Fibroblast of lung (primary cell): ENCODE results near the gene ZFPM1. TPM values are rescaled to one million over a fixed set of nuclear protein-coding genes. Genes with fewer than 3 reads are reported as not detected.
"Not testable (repeated sequence)": the region's sequence is repeated elsewhere in the genome, so short reads cannot be mapped to it uniquely, and the experiment has no call there.

ENCODE experiments used
- DNase-seq, 2 donors: peaks; one replicate each; pipeline versions ENCODE4 v3.0.0 to v3.0.0-alpha.2; 2010; ENCODE audit warnings: low read depth in 2 of 2
- H2AFZ ChIP-seq: 2 replicates; pipeline ENCODE4 v1.5.1; 2012; ENCODE audit warnings: low read length, control low read depth, inconsistent platforms
- H3K27ac ChIP-seq: 2 replicates; pipeline ENCODE4 v1.5.1; 2011; ENCODE audit warnings: low read length, control low read depth; ENCODE audit not compliant: insufficient read depth
- H3K27me3 ChIP-seq: 2 replicates; pipeline ENCODE4 v1.5.1; 2011; ENCODE audit warnings: mild to moderate bottlenecking, low read length; ENCODE audit not compliant: control insufficient read depth, insufficient read depth
- H3K36me3 ChIP-seq: 2 replicates; pipeline ENCODE4 v1.5.1; 2011; ENCODE audit warnings: low read length; ENCODE audit not compliant: control insufficient read depth, insufficient read depth
- H3K4me1 ChIP-seq: 2 replicates; pipeline ENCODE4 v1.5.1; 2011; ENCODE audit warnings: low read length; ENCODE audit not compliant: control insufficient read depth, insufficient read depth; ENCODE audit errors: extremely low read depth
- H3K4me2 ChIP-seq: 2 replicates; pipeline ENCODE4 v1.5.1; 2011; ENCODE audit warnings: low read length, control low read depth; ENCODE audit not compliant: insufficient read depth; ENCODE audit errors: extremely low read depth
- H3K4me3 ChIP-seq, 4 experiments: fragments of 200-600 bp in 1 of 4; sonication (generic) in 1 of 4; replicated peaks in 1 of 4; 2 replicates each; pipeline ENCODE4 v1.5.1; 2011 to 2016; ENCODE audit warnings: low read length in 4 of 4, low read depth in 3 of 4, mild to moderate bottlenecking in 3 of 4, control low read depth in 2 of 4, inconsistent platforms in 1 of 4, mixed read lengths in 1 of 4; ENCODE audit not compliant: insufficient read depth in 1 of 4; ENCODE audit errors: control extremely low read depth in 1 of 4
- H3K79me2 ChIP-seq: 2 replicates; pipeline ENCODE4 v1.5.1; 2012; ENCODE audit warnings: mild to moderate bottlenecking, low read length, inconsistent platforms; ENCODE audit not compliant: control insufficient read depth, insufficient read depth
- H3K9ac ChIP-seq: 2 replicates; pipeline ENCODE4 v1.5.1; 2011; ENCODE audit warnings: mild to moderate bottlenecking, low read length, control low read depth; ENCODE audit not compliant: insufficient read depth
- H3K9me3 ChIP-seq: 2 replicates; pipeline ENCODE4 v1.5.1; 2012; ENCODE audit warnings: low read depth, low read length; ENCODE audit not compliant: control insufficient read depth, insufficient read depth
- H4K20me1 ChIP-seq: 2 replicates; pipeline ENCODE4 v1.5.1; 2011; ENCODE audit warnings: low read length; ENCODE audit not compliant: control insufficient read depth, insufficient read depth; ENCODE audit errors: extremely low read depth
- CTCF ChIP-seq, 2 donors: IDR thresholded peaks in 1 of 2; conservative IDR thresholded peaks in 1 of 2; 1 replicate in 1 of 2; 2 replicates in 1 of 2; pipeline ENCODE4 v1.5.1; 2011 to 2012; ENCODE audit warnings: low read length in 2 of 2, control low read depth in 1 of 2, inconsistent platforms in 1 of 2, low read depth in 1 of 2, mild to moderate bottlenecking in 1 of 2
- EZH2 ChIP-seq: IDR thresholded peaks from 2 replicates; pipeline ENCODE4 v1.5.1; 2012; ENCODE audit warnings: low read length, control low read depth, mild to moderate bottlenecking; ENCODE audit errors: missing control alignments
- polyA plus RNA-seq, 2 donors: library from polyadenylated mRNA; depleted of rRNA in 1 of 2; stranded (reverse) in 1 of 2; unstranded in 1 of 2; fragments of >200 nt; gene quantifications; 2 replicates each; pipeline ENCODE4 v1.2.1, GENCODE V29; 2011 to 2012; ENCODE audit warnings: missing spikeins in 1 of 2
- total RNA-seq: library from RNA; depleted of rRNA; stranded (reverse); fragments of >200 nt; gene quantifications from 2 replicates; pipeline ENCODE4 v1.2.1, GENCODE V29; 2014

Gene ZFPM1
- total and polyA plus RNA-seq, 2 donors (not counting 1 experiment from before 2014, with no cell fraction given): 0.27 to 1.7 TPM

DNA sequence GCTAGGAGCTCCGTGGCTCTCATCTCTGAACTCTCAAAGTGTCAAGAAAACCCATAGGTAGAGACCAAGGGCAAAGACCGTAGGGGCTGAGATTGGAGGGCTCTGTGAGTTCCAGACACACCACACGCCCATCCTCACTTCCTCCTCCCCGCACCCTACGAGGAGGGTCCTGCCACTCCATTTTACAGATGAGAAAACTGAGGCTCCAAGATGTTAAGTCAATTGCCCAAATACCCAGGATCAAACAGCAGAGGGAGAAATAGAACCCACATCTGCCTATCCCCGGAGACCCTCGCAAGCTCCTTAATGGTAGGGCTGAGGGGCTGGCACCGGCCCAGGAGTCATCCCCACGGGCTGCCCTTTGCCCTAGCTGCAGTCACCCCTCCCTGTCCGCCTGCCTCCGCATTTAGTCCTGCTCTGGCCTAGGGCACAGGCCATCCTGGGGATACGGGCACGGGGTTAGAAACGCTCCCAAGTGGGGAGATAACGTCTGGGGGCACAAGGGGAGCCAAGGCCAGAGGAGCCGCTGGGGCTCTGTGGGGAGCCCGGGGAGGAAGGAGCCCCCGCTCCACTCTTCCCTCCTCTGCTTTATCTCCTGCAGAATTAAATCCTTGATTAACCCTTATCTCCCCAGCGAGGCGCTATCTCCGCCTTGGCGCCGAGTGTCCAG lies 63.0 kb downstream of the ZFPM1 start:
- TF ChIP-seq EZH2: no peak
- no peak for TF ChIP-seq CTCF (conservative IDR thresholded peaks at IDR 0.05 in 1 of 2, IDR thresholded peaks at IDR 0.05 in 1 of 2; ENCODE audit: low read depth in 1 of 2, low read length in 2 of 2)
- Histone ChIP-seq H3K4me1 (no peaks in the 10 kb centered on the region), H3K27me3 (peaks cover under 1% of the 10 kb centered on the region), H2AFZ (no peak overlapping the region), H3K36me3 (no peaks in the 10 kb centered on the region), H3K4me3 (no peak overlapping the region), H4K20me1 (no peaks in the 10 kb centered on the region), H3K9ac (no peak overlapping the region), H3K9me3 (no peaks in the 10 kb centered on the region), H3K27ac (no peak overlapping the region), H3K4me2 (no peak overlapping the region), H3K79me2 (no peaks in the 10 kb centered on the region)
- no peak for DNase-seq

DNA sequence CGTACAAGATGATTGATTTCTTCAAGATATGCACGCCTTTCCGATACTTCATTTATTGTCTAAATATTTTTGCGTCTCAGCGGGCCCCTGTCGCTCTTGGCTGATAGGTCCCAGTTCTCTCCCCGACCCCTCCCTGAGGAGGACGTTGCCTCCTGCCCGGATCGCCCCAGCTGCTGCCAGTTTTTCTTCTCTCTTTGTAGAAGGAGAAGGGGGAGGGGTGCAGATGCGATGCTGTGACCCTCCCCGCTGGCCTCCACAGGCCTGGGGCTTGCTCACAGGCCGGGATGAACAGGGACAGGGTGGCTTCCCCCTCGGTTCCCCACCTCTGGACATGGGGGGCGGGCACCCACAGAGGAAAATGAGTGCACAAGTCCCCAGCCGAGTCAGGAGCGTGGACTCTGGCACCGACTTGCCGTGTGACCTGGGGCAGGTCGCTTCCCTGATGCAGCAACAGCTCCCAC lies 63.6 kb downstream of the ZFPM1 start:
- Histone ChIP-seq H3K4me3 (no peak overlapping the region), H3K9me3 (no peaks in the 10 kb centered on the region), H3K36me3 (no peaks in the 10 kb centered on the region), H3K27me3 (peaks cover 5% of the 10 kb centered on the region), H3K4me1 (no peaks in the 10 kb centered on the region), H3K9ac (no peak overlapping the region), H2AFZ (no peak overlapping the region), H3K4me2 (no peak overlapping the region), H4K20me1 (no peaks in the 10 kb centered on the region), H3K79me2 (no peaks in the 10 kb centered on the region), H3K27ac (no peak overlapping the region)
- DNase-seq: no peak
- TF ChIP-seq EZH2 (no peak), CTCF (conservative IDR thresholded peaks at IDR 0.05 in 1 of 2, IDR thresholded peaks at IDR 0.05 in 1 of 2; ENCODE audit: low read depth in 1 of 2, low read length in 2 of 2) (no peak)

DNA sequence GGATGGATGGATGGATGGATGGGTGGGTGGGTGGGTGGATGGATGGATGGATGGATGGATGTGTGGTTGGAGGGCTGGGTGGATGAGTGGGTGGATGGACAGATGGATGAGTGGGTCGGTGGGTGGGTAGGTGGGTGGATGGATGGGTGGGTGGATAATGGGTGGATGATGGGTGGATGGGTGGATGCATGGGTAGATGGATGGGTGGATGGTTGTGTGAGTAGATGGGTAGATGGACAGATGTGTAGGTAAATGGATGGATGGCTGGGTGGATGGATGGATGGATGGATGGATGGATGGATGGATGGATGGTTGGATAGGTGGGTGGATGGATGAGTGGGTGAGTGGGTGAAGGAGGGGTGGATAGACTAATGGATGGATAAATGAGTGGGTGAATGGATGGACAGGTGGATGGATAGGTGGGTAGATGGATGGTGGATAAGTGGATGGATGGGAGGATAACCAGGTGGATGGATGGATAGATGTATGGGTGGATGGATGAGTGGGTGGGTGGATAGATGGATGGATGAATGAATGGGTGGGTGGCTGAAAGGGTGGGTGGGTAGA lies 64.2 kb downstream of the ZFPM1 start:
- not testable (repeated sequence) for H3K27ac ChIP-seq, H3K9me3 ChIP-seq, H3K36me3 ChIP-seq, H2AFZ ChIP-seq, H3K4me1 ChIP-seq, H3K9ac ChIP-seq, H3K4me3 ChIP-seq, H3K4me2 ChIP-seq, H3K79me2 ChIP-seq, DNase-seq, H3K27me3 ChIP-seq, H4K20me1 ChIP-seq

DNA sequence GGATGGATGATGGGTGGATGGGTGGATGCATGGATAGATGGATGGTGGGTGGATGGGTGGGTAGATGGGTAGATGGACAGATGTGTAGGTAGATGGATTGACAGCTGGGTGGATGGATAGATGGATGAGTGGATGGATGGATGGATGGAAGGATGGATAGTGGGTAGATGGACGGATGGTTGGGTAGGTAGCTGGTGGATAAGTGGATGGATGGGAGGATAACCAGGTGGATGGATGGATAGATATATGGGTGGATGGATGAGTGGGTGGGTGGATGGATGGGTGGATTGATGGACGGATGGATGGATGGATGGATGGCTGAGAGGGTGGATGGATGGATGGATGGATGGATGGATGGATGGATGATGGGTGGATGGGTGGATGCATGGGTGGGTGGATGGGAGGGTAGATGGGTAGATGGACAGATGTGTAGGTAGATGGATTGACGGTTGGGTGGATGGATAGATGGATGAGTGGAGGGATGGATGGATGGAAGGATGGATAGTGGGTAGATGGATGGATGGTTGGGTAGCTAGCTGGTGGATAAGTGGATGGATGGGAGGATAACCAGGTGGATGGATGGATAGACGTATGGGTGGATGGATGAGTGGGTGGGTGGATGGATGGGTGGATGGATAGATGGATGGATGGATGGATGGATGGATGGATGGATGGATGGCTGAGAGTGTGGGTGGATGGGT lies 65.5 kb downstream of the ZFPM1 start:
- not testable (repeated sequence) for H3K9ac ChIP-seq, H3K36me3 ChIP-seq, H3K79me2 ChIP-seq, H3K27me3 ChIP-seq, H3K4me3 ChIP-seq, H4K20me1 ChIP-seq, DNase-seq, H3K9me3 ChIP-seq, H2AFZ ChIP-seq, H3K4me1 ChIP-seq, H3K27ac ChIP-seq, H3K4me2 ChIP-seq
